Upper lobe of right lung (tissue), 1 donor: ENCODE data around the gene NOVA2. TPM values are rescaled to one million over a fixed set of nuclear protein-coding genes. Genes with fewer than 3 reads are reported as not detected.

Experiments
- ATAC-seq: fragments of 200-7000 bp; cut with Tn5 transposase; one replicate; pipeline ENCODE4 v1.9.1; 2020; ENCODE audit warnings: mild to moderate bottlenecking, moderate library complexity
- DNase-seq: peaks from one replicate; pipeline ENCODE4 v3.0.0-alpha.2; 2020
- H3K27ac ChIP-seq: fragments of 200-600 bp; one replicate; pipeline ENCODE4 v1.8.0; 2022
- H3K27me3 ChIP-seq: fragments of 200-600 bp; one replicate; pipeline ENCODE4 v1.8.0; 2022; ENCODE audit warnings: mild to moderate bottlenecking
- H3K36me3 ChIP-seq: fragments of 200-600 bp; one replicate; pipeline ENCODE4 v1.8.0; 2022
- H3K4me1 ChIP-seq: fragments of 200-600 bp; one replicate; pipeline ENCODE4 v1.8.0; 2022
- H3K4me3 ChIP-seq: fragments of 200-600 bp; one replicate; pipeline ENCODE4 v1.8.0; 2022; ENCODE audit warnings: mild to moderate bottlenecking
- H3K9me3 ChIP-seq: fragments of 200-600 bp; one replicate; pipeline ENCODE4 v1.8.0; 2022
- CTCF ChIP-seq: fragments of 200-600 bp; IDR thresholded peaks from one replicate; pipeline ENCODE4 v1.8.0; 2022; ENCODE audit warnings: antibody characterized with exemption
- intact Hi-C: fragments of 100-400 bp; cut with DNase I; formaldehyde crosslinking; loops from one replicate; pipeline ENCODE4 v1.11.0; 2022
- total RNA-seq: library from RNA; stranded (reverse); fragmentation: NEBNext Ultra II Directional; extraction: Animal tissue kit (Norgen Biotek cat#: 25700); gene quantifications from one replicate; pipeline ENCODE4 v1.2.1, GENCODE V29; 2021
- donor health status: DM: no; HTN: yes; CAD: no; lungs with severe emphysema.

The NOVA2 gene
- total RNA-seq, 1 donor from 2014 or later: 21.2 TPM

- intact Hi-C loops: no loop called here
- no peaks in the 10 kb centered on the region for H3K9me3 ChIP-seq
- no peak for ATAC-seq
- peaks cover 38% of the 10 kb centered on the region for H3K27me3 ChIP-seq
- TF ChIP-seq CTCF: no peak
- H3K27ac ChIP-seq: no peak overlapping the region
- no peaks in the 10 kb centered on the region for H3K36me3 ChIP-seq
- no peak for DNase-seq
- H3K4me3 ChIP-seq: no peak overlapping the region
- peaks cover 1% of the 10 kb centered on the region for H3K4me1 ChIP-seq
Observed at GRCh38 chr19:46020819-46021125, 47.1 kb upstream of the NOVA2 start.

- H3K27ac ChIP-seq: no peak overlapping the region
- no peaks in the 10 kb centered on the region for H3K36me3 ChIP-seq
- no peak overlapping the region for H3K4me3 ChIP-seq
- H3K9me3 ChIP-seq: no peaks in the 10 kb centered on the region
- DNase-seq (no peak), ATAC-seq (no peak)
- peaks cover 30% of the 10 kb centered on the region for H3K27me3 ChIP-seq
- intact Hi-C loops: no loop called here
- TF ChIP-seq CTCF: no peak
- peaks cover 4% of the 10 kb centered on the region for H3K4me1 ChIP-seq
Observed at GRCh38 chr19:46019270-46019669, 45.6 kb upstream of the NOVA2 start.

GRCh38 chr19:46018729-46019251 is 45.1 kb upstream of the NOVA2 start:
- TF ChIP-seq CTCF: no peak
- H3K9me3 ChIP-seq: no peaks in the 10 kb centered on the region
- intact Hi-C loops: no loop called here
- H3K27me3 ChIP-seq: peaks cover 30% of the 10 kb centered on the region
- ATAC-seq (no peak), DNase-seq (no peak)
- no peak overlapping the region for H3K4me3 ChIP-seq
- H3K4me1 ChIP-seq: peaks cover 4% of the 10 kb centered on the region
- no peak overlapping the region for H3K27ac ChIP-seq
- H3K36me3 ChIP-seq: no peaks in the 10 kb centered on the region

- intact Hi-C loops: no loop called here
- H3K9me3 ChIP-seq: no peaks in the 10 kb centered on the region
- DNase-seq (no peak), ATAC-seq (no peak)
- H3K4me1 ChIP-seq: peaks cover 4% of the 10 kb centered on the region
- H3K4me3 ChIP-seq: no peak overlapping the region
- H3K27ac ChIP-seq: no peak overlapping the region
- peaks cover 27% of the 10 kb centered on the region for H3K27me3 ChIP-seq
- no peak for TF ChIP-seq CTCF
- no peaks in the 10 kb centered on the region for H3K36me3 ChIP-seq
Observed at GRCh38 chr19:46017874-46018675, 44.4 kb upstream of the NOVA2 start.

- DNase-seq: no peak
- Histone ChIP-seq H3K4me1 (peaks cover 4% of the 10 kb centered on the region), H3K36me3 (no peaks in the 10 kb centered on the region), H3K9me3 (no peaks in the 10 kb centered on the region), H3K27me3 (peaks cover 17% of the 10 kb centered on the region), H3K27ac (no peak overlapping the region), H3K4me3 (no peak overlapping the region)
- peak; percentile 3 for TF ChIP-seq CTCF
- intact Hi-C loops: no loop called here
- ATAC-seq: no peak
Observed at GRCh38 chr19:46017095-46017429, 43.4 kb upstream of the NOVA2 start.
